Esophagus squamous epithelium (tissue), 4 donors: ENCODE data around the gene CFB.

Experiments
- CTCF ChIP-seq, 6 experiments: fragments of 450-650 bp in 4 of 6; fragments of 200-600 bp in 2 of 6; sonication (generic) in 2 of 6; IDR thresholded peaks; one replicate each; pipeline ENCODE4 v1.5.1; 2016 to 2019; ENCODE audit warnings: antibody characterized with exemption in 6 of 6, mild to moderate bottlenecking in 4 of 6, moderate library complexity in 4 of 6
- POLR2A ChIP-seq, 4 donors: fragments of 450-650 bp; IDR thresholded peaks; one replicate each; pipeline ENCODE4 v1.6.1; 2017; ENCODE audit warnings: antibody characterized with exemption in 4 of 4, mild to moderate bottlenecking in 4 of 4, moderate library complexity in 3 of 4

- no peak for TF ChIP-seq CTCF (IDR thresholded peaks at IDR 0.05)
- TF ChIP-seq POLR2A (IDR thresholded peaks at IDR 0.05), result no peak
Observed at GRCh38 chr6:31945154-31945506, 765 bp upstream of the CFB start.
